HG03442 (cell line): Measurements from ENCODE around the gene MYO1F.
"Not testable (repeated sequence)": the region's sequence is repeated elsewhere in the genome, so short reads cannot be mapped to it uniquely, and the experiment has no call there.

Experiments used
- ATAC-seq: cut with Tn5 transposase; IDR thresholded peaks from one replicate; pipeline ENCODE4 v1.9.1; 2021; ENCODE audit warnings: mild to moderate bottlenecking, moderate library complexity; ENCODE audit not compliant: unreplicated experiment

MYO1F gene

DNA sequence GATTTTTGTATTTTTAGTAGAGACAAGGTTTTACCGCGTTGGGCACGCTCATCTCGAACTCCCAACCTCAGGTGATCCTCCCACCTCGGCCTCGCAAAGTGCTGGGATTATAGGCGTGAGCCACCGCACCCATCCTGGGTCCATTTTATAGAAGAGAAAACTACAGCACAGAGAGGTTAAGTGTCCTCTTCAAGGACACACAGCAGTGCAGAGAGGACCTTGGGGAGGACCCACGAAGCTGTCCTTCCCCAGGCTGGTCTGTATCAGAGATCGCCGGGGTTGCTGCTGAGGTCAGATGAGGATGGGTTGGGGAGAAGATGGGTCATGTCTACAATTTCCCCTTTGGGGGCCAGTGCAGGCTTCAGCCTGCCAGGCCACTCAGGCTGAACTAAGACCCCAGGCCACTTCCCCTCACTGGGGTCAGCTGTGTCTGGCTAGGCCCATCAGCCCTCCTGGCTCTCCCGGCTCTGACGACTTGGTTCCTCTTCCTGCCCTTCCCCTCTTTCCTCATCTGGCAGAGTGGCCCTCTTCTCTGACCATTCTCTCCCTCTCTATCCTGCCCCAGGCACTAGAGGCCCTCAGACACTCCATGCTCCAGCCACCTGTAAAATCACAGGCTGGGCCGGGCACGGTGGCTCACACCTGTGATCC is 9.6 kb downstream of the MYO1F start:
- ATAC-seq, result no peak

DNA sequence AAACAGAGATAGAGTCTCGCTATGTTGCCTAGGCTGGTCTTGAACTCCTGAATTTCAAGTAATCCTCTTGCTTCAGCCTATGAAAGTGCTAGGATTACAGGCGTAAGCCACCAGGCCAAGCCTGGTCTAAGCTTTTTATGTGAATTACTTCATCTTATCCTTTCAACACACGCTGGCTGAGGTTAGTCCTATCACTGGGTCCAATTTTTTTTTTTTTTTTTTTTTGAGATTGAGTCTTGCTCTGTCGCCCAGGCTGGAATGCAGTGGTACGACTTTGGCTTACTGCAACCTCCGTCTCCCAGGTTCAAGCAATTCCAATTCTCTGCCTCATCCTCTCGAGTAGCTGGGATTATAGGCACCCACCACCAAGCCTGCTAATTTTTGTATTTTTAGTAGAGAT is 10.4 kb downstream of the MYO1F start:
- ATAC-seq, result no peak

DNA sequence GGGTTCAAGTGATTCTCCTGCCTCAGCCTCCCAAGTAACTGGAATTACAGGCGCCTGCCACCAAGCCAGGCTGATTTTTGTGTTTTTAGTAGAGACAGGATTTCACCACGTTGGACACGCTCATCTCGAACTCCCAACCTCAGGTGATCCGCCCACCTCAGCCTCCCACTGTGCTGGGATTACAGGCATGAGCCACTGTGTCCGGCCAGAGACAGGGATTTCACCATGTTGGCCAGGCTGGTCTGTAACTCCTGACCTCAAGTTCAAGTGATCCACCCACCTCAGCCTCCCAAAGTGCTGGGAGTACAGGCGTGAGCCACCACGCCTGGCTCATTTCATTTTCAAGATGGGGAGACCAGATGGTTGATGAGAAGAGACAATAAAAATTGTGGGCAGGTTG is 12.4 kb downstream of the MYO1F start:
- ATAC-seq, result not testable (repeated sequence)

DNA sequence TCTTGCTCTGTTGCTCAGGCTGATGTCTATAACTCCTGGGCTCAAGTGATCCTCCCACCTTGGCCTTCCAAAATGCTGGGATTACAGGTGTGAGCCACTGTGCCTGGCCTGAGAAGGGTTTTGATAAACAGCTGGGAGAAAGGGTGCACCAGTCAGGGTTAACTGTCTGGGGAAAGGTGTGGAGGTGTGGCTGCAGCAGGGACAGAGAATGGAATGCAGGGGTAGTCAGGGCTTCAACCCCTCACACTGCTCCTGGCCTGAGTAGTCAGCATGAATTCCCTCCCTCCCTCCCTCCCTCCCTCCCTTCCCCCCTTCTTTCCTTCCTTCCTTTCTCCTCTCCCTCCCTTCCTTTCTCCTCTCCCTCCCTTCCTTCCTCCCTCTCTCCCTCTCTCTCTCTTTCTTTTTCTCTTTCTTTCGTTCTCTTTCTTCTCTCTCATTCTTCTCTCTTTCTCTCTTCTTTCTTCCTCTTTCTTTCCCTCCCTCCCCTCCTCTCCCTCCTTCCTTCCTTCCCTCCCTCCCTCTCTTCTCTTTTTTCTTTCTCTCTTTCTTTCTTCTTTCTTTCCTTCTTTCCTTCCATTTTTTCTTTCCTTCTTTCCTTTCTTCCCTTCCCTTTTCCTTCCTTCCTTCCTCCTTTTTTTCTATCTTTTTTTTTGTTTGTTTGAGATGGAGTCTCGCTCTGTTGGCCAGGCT is 16.0 kb downstream of the MYO1F start:
- ATAC-seq, result no peak

DNA sequence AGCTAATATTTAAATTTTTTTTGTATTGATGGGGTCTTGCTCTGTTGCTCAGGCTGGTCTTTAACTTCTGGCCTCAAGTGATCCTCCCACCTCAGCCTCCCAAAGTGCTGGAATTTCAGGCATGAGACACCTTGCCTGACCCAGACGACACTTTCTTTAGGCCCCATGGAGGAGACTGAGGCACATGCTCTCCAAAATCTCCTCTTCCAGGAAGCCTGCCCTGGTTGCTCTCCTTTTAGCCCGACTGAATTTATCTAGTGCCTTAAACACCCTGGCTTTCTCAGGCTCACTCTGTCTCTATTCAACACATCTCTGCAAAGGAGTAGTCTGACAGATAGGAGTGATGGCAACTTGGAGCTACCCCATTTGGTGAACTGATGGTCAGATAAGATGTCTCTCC is 18.9 kb downstream of the MYO1F start:
- no peak for ATAC-seq

DNA sequence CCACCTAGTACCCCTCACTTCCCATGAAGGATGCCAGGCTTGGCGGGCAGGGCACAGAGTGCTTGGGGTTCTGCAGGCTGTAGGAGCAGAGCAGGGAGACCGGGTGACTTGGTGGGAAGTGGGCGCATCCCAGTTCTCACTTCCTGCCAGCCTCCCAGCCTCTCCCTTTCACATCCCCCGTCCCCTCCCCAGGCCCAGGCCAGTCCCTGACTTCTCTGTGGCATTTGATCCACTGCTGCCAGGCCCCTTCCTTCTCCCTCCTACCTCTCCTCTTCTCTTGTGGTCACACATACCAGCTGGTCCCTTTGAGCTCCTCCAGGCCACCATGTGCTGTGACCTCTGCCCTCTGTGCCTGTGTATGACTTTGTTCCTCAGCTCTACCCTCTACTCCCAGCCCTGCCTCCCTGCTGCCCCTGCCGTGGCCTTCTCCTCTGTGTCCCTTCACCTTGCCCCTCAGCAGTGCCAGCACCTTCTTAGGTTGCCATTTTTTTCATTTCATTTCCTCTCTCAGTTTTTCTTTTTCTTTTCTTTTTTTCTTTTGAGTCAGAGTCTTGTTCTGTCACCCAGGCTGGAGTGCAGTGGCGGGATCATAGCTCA is 19.5 kb downstream of the MYO1F start:
- ATAC-seq, result no peak

DNA sequence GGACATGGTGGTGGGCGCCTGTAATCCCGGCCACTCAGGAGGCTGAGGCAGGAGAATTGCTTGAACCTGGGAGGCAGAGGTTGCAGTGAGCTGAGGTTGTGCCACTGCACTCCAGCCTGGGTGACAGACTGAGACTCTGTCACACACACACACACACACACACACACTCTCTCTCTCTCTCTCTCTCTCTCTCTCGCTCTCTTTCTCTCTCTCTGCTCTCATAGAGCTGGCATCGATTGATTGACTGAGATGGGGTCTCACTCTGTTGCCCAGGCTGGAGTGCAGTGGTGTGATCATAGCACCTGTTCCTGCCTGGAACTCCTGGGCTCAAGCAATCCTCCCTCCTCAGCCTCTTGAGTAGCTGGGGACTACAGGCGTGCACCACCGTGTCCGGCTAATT is 23.5 kb downstream of the MYO1F start:
- not testable (repeated sequence) for ATAC-seq

DNA sequence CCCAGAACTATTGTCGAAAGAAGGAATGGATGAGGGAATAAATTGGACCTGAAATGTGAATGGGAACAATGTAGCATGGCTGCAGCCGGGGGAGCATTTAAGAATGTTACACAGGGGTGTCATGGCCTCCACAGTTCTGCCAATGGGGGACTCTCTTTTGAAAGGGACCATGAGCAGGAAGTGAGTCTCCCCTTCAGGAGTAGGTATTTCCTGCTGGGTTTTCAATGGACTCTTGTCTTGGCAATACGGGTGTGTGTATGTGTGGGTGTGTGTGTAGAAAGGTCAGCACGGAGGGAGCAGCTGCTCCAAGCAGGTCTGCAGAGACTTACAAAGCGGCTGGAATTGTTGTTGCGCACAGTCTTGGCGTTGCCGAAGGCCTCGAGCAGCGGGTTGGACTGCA is 24.4 kb downstream of the MYO1F start:
- ATAC-seq, result no peak

DNA sequence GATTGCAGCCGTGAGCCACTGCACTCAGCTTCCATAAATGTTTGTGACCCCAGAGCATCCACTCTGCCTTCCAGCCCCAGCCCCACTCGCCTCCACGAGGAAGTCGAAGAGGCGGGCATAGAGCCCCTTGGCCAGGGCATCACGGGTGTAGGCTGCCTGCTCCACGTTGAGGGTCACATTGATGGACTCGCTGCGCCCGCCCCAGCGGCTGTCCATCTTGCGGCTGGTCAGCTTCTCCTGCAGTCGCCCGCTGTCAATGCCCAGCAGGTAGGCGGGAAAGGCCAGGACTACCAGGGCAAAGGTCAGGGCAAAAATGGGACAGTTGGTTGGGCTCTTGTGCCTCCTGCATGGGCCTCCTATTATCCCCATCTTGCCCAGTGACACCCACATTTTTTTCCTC is 27.2 kb downstream of the MYO1F start:
- ATAC-seq, result no peak

DNA sequence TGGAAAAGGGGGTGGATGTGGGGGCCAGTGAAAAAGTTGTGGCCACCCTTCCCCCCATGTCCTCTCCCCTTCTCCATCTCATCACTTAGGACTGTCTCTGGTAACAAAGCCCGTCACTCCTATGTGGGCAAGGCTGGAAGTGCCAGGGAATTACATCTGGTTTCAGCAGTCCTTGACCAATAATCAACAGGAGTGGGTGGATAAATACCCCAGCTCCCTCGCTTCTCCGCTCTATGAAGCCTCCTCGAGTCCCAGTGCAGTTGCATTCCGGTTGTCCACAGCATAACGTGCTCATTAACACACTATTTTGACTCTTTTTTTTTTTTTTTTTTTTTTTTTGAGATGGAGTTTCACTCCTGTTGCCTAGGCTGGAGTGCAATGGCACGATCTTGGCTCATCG is 31.5 kb downstream of the MYO1F start:
- no peak for ATAC-seq

DNA sequence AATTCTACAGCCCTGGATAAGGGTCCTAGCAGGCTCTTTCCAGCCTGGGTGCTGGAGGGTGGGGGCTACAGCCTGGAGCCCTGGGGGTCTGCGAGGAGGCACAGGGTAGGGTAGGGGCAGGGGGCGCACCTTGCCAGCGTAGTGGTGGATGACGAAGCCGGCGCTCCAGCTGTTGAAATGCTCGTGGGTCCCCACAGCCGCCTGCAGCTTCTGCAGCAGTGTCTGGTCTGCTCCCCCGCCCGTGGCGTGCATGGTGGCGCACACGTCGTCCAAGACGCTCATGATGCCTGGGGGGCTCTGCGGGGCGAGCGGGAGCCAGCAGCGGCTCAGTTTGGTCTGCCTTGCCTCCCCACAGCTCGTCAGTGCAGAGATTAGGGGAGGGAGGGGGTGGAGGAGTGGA is 33.1 kb downstream of the MYO1F start:
- no peak for ATAC-seq

DNA sequence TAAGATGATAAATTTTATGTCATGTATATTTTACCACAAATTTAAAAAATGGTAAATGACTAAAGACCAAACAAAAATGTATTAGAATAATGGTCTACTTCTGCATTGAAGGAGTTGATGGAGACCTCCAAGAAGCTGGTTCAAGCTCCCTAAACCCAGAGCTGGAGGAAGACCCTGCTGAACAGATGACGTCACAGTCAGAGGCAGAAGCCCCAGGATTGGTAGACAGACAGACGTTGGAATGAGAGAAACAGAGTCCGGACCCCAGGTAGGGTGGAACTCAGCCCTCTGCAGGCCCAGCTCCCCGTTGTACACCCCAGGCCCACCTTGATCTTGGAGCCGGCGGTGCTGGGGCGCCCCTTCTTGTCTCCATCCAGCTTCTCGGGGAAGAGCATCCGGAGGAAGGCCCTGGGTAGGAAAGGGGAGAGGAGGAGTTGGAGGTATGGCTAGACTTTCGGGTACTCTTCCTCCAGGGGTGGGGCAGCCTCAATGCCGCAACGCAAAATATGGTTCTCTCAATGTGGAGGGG is 37.6 kb downstream of the MYO1F start:
- no peak for ATAC-seq

DNA sequence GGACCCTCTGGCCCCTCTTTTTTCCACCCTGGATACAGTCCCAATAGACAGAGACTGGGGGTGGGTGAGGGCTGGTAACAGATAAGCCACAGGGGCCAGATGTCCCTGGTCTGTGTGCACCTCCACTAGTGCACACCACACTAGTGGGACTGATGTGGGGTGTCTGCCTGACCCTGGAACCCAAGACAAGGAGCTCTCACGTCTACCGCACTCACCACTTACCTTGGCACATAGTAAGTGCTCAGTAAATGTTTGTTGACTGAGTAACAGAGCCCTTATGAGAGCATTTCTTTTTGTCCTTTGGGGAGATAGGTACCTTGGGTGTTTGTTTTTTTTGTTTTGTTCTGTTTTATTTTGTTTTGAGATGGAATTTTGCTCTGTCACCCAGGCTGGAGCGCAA is 40.1 kb downstream of the MYO1F start:
- no peak for ATAC-seq

DNA sequence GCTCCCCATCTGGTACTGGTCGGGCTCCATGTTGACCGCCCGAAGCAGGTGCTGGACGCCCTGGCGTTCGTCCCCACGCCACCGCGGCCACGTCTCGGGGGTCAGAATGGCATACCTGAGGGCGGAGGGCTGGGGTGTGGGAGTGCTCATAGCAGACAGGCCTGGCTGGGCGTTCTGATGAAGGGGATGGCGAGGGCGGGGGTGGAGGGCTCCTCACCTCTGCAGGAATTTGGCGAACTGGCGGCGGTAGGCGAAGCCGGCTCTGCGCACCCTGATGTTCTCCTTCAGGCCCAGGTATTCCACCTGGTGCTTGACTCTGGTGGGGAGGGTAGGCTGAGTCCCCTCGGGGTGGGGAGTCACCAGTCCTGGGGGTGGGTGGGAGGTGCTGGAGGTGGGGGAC is 41.0 kb downstream of the MYO1F start:
- ATAC-seq, result no peak

DNA sequence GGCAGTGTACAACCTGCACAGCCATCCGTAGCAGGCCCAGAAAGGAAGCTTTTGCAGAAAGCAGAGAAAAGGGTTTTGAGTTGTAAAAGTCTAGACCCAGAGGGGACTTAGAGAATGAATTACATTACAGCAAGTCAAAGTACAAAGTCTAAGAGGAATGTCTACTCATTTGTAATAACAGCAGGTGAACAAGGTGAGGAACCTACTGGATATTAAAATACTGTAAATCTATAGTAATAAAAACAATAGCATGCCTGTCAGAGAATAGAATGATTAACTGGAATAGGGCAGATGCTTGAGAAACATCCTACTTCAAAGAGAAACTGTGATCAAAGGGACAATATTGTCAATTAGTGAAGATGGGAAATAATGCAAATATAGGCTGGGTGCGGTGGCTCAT is 45.0 kb downstream of the MYO1F start:
- ATAC-seq, result no peak

DNA sequence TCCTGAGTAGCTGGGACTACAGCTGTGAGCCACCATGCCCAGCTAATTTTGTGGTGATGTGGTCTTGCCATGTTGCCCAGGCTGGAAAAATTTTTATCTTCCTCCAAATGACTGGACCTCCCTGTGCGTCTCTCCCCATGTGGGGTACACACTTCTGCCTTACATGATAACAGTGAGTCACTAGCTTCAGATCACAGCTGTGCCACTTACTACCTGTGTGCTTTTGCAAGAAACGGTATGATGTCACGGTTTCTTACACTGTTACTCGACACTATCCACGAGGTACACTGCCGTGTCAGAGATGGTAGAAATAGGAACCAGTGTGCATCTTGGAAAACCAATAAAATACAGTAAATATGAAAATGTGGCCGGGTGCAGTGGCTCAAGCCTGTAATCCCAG is 45.8 kb downstream of the MYO1F start:
- no peak for ATAC-seq

DNA sequence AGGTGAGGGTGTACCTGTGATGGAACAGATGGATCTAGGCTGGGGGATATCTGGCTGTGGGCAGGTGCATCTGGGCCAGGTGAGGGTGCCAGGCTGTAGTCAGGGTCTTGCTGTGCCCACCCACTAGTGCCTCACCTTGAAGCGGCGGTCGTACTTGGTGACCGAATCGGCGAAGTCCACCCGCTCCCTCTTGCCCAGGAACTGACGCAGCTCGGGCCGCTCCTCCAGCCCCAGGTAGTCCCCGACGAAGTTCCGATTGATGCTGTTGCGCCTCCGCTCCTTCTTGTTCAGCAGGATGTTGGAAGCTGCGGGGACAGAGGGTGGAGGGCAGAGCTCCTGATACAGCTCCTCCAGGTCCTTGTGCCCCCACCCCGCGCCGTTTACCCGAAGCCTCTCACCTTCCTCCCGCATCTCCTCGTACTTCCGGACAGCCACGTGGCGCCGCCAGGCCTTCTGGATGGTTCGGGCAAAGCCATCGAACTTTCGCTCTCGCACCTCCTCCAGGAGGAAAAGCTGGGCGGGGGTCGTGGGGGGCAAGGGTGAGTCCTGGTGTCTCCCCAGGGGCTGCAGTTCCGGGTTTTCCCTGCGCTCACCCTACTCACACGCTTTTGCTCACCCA is 47.1 kb downstream of the MYO1F start:
- no peak for ATAC-seq

DNA sequence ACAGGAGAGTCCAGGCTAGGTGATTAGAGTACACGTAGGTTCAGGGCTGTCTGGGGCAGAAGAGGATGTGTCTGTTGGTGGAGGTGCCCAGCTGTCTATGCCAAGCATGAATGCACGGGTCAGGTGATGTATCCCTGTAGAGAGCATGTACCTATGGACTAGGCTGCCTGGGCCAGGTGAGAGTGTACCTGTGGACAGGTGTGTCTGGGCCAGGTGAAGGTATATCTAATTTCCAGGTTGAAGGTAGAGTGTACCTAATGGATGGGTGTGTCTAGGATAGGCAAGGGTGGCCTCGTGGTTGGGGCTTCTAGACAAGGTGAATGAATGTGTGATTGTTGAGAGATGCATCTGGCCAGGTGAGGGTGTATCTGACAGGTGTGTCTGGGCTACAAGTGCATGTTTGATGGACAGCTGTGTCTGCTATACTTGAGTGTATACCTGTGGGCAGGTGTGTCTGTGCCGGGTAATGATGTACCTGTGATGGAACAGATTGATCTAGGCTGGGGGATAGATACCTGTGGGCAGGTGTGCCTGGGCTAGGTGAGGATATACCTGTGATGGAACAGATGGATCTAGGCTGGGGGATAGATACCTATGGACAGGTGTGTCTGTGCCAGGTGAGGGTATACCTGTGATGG is 47.8 kb downstream of the MYO1F start:
- ATAC-seq, result no peak

DNA sequence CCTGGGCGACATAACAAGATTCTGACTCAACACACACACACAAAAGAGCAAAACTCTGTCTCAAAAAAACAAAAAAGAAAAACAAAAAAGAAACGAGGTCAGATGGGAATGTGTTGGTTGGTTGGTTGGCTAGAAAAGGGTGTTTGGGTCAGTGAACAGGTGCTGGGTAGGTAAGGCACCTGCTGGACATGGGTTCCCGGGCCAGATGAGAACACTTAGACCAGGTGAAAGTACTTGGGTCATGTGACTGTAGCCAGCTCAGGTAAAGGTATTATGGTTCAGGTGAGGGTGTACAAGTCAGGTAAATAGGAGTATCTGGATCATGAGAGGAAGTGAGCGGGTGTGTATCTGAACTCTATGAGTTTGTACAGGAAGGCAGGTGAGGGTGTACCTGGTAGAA is 48.7 kb downstream of the MYO1F start:
- ATAC-seq, result no peak

DNA sequence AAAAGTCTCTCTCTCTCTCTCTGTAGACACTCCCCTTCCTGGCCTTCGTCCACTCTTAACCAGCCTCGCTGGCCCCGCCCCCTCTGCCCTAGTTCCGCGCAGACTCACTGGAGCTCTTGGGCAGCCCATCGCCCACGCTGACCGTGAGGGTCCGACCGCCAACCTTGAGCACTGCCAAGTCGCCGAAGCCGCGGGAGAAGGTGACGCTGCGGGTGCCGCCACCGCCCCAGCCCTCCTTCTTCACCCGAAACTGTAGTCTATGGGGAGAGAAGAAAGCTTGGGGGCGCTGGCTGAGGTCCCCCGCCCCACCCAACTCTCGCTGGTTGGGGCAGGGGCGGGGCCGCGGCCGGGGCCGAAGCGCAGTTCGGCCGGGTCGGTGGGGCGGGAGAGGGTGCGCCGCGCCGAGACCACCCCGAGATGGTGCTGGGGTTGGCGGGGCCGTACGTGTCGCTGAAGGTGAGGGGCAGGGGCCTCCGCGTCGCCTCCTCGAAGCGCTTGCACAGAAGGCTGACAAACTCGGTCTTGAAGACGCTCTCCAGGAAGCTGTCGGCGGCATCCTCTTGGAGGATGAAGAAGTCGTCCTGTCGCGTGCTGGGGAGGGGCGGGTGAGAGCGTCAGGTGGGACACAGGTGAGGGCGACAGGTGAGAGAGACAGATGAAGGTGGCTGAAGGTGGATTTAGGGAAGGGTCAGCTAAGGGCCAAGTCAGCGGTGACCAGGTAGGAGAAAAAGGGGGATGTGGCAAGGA is 50.7 kb downstream of the MYO1F start:
- ATAC-seq, result no peak

DNA sequence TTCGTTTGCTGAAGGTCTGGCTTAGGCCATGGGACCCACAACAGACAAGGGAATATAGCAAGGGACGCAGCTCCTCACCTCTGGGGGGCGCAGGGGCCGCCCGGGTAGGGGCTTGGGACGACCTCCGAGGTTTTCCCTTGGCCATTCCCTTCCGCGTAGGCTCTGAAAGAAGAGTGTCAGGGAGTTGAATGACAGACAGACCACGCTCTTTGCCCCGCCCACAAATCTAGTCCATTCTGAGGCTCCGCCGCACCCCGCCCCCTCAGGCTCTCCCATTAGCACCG is 51.9 kb downstream of the MYO1F start:
- ATAC-seq, result no peak
